Adipocyte (in vitro differentiated cells): ENCODE data around the gene ITGB2.
A peak's percentile ranks its signal among the peaks of the same experiment; 100 is the strongest.

ENCODE experiments used
- DNase-seq: peaks from one replicate; pipeline ENCODE4 v3.0.0-alpha.2; 2015; ENCODE audit warnings: low read depth
- H3K27me3 ChIP-seq: replicated peaks from 2 replicates; pipeline ENCODE4 v1.7.0; 2013; ENCODE audit warnings: mild to moderate bottlenecking, low read length, moderate library complexity; ENCODE audit not compliant: control insufficient read depth, insufficient read depth
- H3K36me3 ChIP-seq: 2 replicates; pipeline ENCODE4 v1.7.0; 2013; ENCODE audit warnings: low read length, mild to moderate bottlenecking, moderate library complexity; ENCODE audit not compliant: control insufficient read depth, insufficient read depth, severe bottlenecking
- H3K4me1 ChIP-seq: 2 replicates; pipeline ENCODE4 v1.7.0; 2013; ENCODE audit warnings: mild to moderate bottlenecking, low read length, moderate library complexity; ENCODE audit not compliant: control insufficient read depth, insufficient read depth
- H3K4me3 ChIP-seq: 2 replicates; pipeline ENCODE4 v1.7.0; 2013; ENCODE audit warnings: mild to moderate bottlenecking, low read length, moderate library complexity
- H3K9ac ChIP-seq: 2 replicates; pipeline ENCODE4 v1.7.0; 2013; ENCODE audit warnings: mild to moderate bottlenecking, low read length, moderate library complexity
- H3K9me3 ChIP-seq: 2 replicates; pipeline ENCODE4 v1.7.0; 2013; ENCODE audit warnings: mild to moderate bottlenecking, low read length, moderate library complexity; ENCODE audit not compliant: control insufficient read depth

ITGB2 gene

GRCh38 chr21:44960141-44961092 lies 39.7 kb upstream of the ITGB2 start:
- H3K9ac ChIP-seq = peak overlapping the region; percentile 9
- peaks cover 18% of the 10 kb centered on the region for H3K36me3 ChIP-seq

GRCh38 chr21:44959376-44960091 lies 38.8 kb upstream of the ITGB2 start:
- no peak for DNase-seq
- Histone ChIP-seq H3K9ac (peak overlapping the region; percentile 57), H3K4me1 (peaks cover 42% of the 10 kb centered on the region), H3K36me3 (peaks cover 18% of the 10 kb centered on the region), H3K9me3 (no peaks in the 10 kb centered on the region), H3K4me3 (peak overlapping the region; percentile 44), H3K27me3 (no peaks in the 10 kb centered on the region)

More at GRCh38 chr21:44960141-44961092, 39.7 kb upstream of the ITGB2 start:
- DNase-seq = no peak
- Histone ChIP-seq H3K4me3 (no peak overlapping the region), H3K27me3 (no peaks in the 10 kb centered on the region), H3K4me1 (peaks cover 45% of the 10 kb centered on the region), H3K9me3 (no peaks in the 10 kb centered on the region)

GRCh38 chr21:44958471-44959191 lies 37.9 kb upstream of the ITGB2 start:
- H3K36me3 ChIP-seq = peaks cover 21% of the 10 kb centered on the region
- H3K27me3 ChIP-seq = no peaks in the 10 kb centered on the region
- H3K9me3 ChIP-seq = no peaks in the 10 kb centered on the region
- peak; percentile 76 for DNase-seq
- peak overlapping the region; percentile 44 for H3K4me3 ChIP-seq
- H3K9ac ChIP-seq = peak overlapping the region; percentile 57
- peaks cover 42% of the 10 kb centered on the region for H3K4me1 ChIP-seq

GRCh38 chr21:44957901-44958451 lies 37.3 kb upstream of the ITGB2 start:
- Histone ChIP-seq H3K9ac (peak overlapping the region; percentile 52), H3K4me1 (peaks cover 42% of the 10 kb centered on the region), H3K27me3 (no peaks in the 10 kb centered on the region), H3K9me3 (no peaks in the 10 kb centered on the region), H3K4me3 (peak overlapping the region; percentile 18), H3K36me3 (peaks cover 21% of the 10 kb centered on the region)
- no peak for DNase-seq

- H3K4me3 ChIP-seq = no peak overlapping the region
- H3K9ac ChIP-seq = no peak overlapping the region
- peaks cover 38% of the 10 kb centered on the region for H3K4me1 ChIP-seq
- H3K9me3 ChIP-seq = no peaks in the 10 kb centered on the region
- no peaks in the 10 kb centered on the region for H3K27me3 ChIP-seq
- H3K36me3 ChIP-seq = peaks cover 21% of the 10 kb centered on the region
- no peak for DNase-seq
These were observed 36.5 kb upstream of the ITGB2 start for GRCh38 chr21:44957047-44957831.

GRCh38 chr21:44956356-44957046 lies 35.8 kb upstream of the ITGB2 start:
- H3K9ac ChIP-seq = no peak overlapping the region
- DNase-seq = no peak
- no peak overlapping the region for H3K4me3 ChIP-seq
- H3K4me1 ChIP-seq = peaks cover 33% of the 10 kb centered on the region
- H3K9me3 ChIP-seq = no peaks in the 10 kb centered on the region
- peaks cover 14% of the 10 kb centered on the region for H3K36me3 ChIP-seq
- H3K27me3 ChIP-seq = no peaks in the 10 kb centered on the region

GRCh38 chr21:44955798-44956175 lies 35.1 kb upstream of the ITGB2 start:
- H3K9me3 ChIP-seq = no peaks in the 10 kb centered on the region
- H3K4me3 ChIP-seq = no peak overlapping the region
- no peak overlapping the region for H3K9ac ChIP-seq
- H3K36me3 ChIP-seq = peaks cover 14% of the 10 kb centered on the region
- H3K27me3 ChIP-seq = no peaks in the 10 kb centered on the region
- DNase-seq = no peak
- H3K4me1 ChIP-seq = peaks cover 33% of the 10 kb centered on the region

GRCh38 chr21:44955141-44955797 lies 34.6 kb upstream of the ITGB2 start:
- DNase-seq = no peak
- Histone ChIP-seq H3K9ac (no peak overlapping the region), H3K9me3 (no peaks in the 10 kb centered on the region), H3K36me3 (peaks cover 11% of the 10 kb centered on the region), H3K4me1 (peaks cover 35% of the 10 kb centered on the region), H3K27me3 (no peaks in the 10 kb centered on the region), H3K4me3 (no peak overlapping the region)

- H3K9me3 ChIP-seq = no peaks in the 10 kb centered on the region
- H3K4me3 ChIP-seq = no peak overlapping the region
- peaks cover 31% of the 10 kb centered on the region for H3K4me1 ChIP-seq
- peaks cover 9% of the 10 kb centered on the region for H3K36me3 ChIP-seq
- DNase-seq = no peak
- no peak overlapping the region for H3K9ac ChIP-seq
- H3K27me3 ChIP-seq = no peaks in the 10 kb centered on the region
These were observed 33.6 kb upstream of the ITGB2 start for GRCh38 chr21:44954281-44954771.
